Measurements from ENCODE around the gene ZNF555. TPM values are rescaled to one million over a fixed set of nuclear protein-coding genes. Genes with fewer than 3 reads are reported as not detected.

ZNF555 gene
- total and polyA plus RNA-seq, 4 donors = 9.1 to 15.6 (median 11.4) TPM

DNA sequence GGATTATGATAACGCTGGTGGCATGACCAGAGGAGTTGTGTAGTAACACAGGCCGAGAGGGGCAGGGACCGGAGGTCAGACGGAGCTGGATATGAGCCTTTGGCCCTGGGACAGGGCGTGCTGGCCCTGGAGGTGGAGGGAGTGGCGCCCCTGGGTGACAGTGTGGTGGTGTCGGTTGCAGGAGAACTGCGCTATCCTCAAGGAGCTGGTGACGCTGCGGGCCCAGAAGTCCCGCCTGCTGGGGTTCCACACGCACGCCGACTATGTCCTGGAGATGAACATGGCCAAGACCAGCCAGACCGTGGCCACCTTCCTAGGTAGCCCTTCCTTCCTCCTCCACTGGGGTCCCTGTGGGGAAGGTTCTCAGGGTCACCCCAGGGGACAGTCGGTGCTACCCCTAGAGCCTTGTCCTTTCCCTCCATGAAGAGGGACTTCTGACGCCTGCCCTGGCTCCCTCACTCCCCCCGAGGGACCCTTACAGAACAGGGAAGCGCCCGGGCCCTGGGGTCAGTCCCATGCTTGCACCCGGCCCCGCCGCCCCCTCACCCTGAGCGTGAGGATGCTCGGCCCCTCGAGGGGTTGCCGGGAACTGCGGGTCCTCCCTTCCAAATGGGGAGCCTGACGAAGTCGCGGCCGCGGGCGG is 34.4 kb upstream of the ZNF555 start:
- no peak for DNase-seq (ENCODE audit: low read depth in 4 of 6, low spot score in 6 of 6)
- Histone ChIP-seq H3K4me1 (ENCODE audit: control insufficient read depth, insufficient read depth, low read length) (no peaks in the 10 kb centered on the region), H3K27ac (ENCODE audit: low read depth, low read length) (no peak overlapping the region), H3K9me3 (ENCODE audit: control insufficient read depth, insufficient read depth, low read length) (no peaks in the 10 kb centered on the region), H3K27me3 (ENCODE audit: control insufficient read depth, insufficient read depth, low read length) (no peaks in the 10 kb centered on the region), H3K4me3 (ENCODE audit: low read depth, low read length) (no peak overlapping the region), H3K36me3 (ENCODE audit: control insufficient read depth, insufficient read depth, low read length) (peaks cover 100% of the 10 kb centered on the region)
- 97% methylated on average over 30 of the region's 34 CpGs for WGBS (ENCODE audit: insufficient coverage)

DNA sequence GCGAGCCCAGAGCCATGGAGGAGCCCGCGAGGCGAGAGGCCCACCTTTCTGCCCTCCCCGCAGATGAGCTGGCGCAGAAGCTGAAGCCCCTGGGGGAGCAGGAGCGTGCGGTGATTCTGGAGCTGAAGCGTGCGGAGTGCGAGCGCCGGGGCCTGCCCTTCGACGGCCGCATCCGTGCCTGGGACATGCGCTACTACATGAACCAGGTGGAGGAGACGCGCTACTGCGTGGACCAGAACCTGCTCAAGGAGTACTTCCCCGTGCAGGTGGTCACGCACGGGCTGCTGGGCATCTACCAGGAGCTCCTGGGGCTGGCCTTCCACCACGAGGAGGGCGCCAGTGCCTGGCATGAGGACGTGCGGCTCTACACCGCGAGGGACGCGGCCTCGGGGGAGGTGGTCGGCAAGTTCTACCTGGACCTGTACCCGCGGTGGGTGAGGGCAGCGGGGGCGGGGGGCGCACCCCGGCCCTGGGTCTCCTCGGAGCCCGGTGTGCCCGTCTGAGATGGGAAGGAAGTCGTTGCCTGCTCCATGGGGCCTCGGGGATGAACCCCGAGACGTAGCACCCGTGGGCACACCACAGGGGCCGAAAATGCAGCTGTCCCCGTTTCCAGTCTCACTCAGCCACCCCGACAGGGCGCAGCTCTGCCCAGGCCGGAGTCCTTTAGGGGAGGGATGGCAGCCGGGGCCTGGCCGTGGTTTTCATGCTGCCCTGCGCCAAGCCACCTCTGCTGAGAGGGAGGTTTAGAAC is 33.7 kb upstream of the ZNF555 start:
- Histone ChIP-seq H3K27me3 (ENCODE audit: control insufficient read depth, insufficient read depth, low read length) (no peaks in the 10 kb centered on the region), H3K9me3 (ENCODE audit: control insufficient read depth, insufficient read depth, low read length) (no peaks in the 10 kb centered on the region), H3K4me3 (ENCODE audit: low read depth, low read length) (no peak overlapping the region), H3K4me1 (ENCODE audit: control insufficient read depth, insufficient read depth, low read length) (no peaks in the 10 kb centered on the region), H3K27ac (ENCODE audit: low read depth, low read length) (no peak overlapping the region), H3K36me3 (ENCODE audit: control insufficient read depth, insufficient read depth, low read length) (peaks cover 100% of the 10 kb centered on the region)
- no peak for DNase-seq (ENCODE audit: low read depth in 4 of 6, low spot score in 6 of 6)
- WGBS (ENCODE audit: insufficient coverage) = 96% methylated on average over 56 of the region's 56 CpGs

DNA sequence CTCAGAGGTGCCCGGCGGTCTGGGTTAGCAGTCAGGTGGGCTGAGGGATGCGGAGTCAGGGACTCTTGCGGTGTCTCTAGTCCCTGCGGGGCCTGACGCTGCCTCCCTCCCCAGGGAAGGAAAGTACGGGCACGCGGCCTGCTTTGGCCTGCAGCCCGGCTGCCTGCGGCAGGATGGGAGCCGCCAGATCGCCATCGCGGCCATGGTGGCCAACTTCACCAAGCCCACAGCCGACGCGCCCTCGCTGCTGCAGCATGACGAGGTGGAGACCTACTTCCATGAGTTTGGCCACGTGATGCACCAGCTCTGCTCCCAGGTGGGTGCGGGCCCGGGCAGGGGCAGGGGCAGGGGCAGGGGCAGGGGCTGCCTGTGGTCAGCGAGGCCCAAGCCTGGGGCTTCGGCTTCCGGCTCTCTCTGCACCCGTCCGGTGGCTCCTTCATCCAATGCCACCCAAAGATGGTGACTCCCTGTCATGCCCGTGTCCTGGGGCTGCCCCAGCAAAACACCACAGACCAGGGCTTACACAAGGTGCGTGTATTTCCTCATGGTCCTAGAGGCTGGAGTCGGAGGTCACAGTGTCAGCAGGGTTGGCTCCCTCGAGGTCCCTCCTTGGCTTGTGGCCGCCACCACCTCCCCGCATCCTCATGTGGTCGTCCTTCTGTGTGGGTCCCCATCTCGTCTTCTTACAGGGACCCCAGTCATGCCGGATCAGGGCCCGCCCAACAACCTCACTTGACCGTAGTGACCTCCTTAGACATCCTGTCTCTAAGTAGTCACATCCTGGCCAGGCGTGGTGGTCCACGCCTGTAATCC is 32.9 kb upstream of the ZNF555 start:
- 95% methylated on average over 41 of the region's 41 CpGs for WGBS (ENCODE audit: insufficient coverage)
- no peaks in the 10 kb centered on the region for H3K9me3 ChIP-seq (ENCODE audit: control insufficient read depth, insufficient read depth, low read length)
- H3K4me3 ChIP-seq (ENCODE audit: low read depth, low read length) = no peak overlapping the region
- H3K36me3 ChIP-seq (ENCODE audit: control insufficient read depth, insufficient read depth, low read length) = peaks cover 100% of the 10 kb centered on the region
- no peaks in the 10 kb centered on the region for H3K27me3 ChIP-seq (ENCODE audit: control insufficient read depth, insufficient read depth, low read length)
- H3K27ac ChIP-seq (ENCODE audit: low read depth, low read length) = no peak overlapping the region
- no peak for DNase-seq (ENCODE audit: low read depth in 4 of 6, low spot score in 6 of 6)
- no peaks in the 10 kb centered on the region for H3K4me1 ChIP-seq (ENCODE audit: control insufficient read depth, insufficient read depth, low read length)

DNA sequence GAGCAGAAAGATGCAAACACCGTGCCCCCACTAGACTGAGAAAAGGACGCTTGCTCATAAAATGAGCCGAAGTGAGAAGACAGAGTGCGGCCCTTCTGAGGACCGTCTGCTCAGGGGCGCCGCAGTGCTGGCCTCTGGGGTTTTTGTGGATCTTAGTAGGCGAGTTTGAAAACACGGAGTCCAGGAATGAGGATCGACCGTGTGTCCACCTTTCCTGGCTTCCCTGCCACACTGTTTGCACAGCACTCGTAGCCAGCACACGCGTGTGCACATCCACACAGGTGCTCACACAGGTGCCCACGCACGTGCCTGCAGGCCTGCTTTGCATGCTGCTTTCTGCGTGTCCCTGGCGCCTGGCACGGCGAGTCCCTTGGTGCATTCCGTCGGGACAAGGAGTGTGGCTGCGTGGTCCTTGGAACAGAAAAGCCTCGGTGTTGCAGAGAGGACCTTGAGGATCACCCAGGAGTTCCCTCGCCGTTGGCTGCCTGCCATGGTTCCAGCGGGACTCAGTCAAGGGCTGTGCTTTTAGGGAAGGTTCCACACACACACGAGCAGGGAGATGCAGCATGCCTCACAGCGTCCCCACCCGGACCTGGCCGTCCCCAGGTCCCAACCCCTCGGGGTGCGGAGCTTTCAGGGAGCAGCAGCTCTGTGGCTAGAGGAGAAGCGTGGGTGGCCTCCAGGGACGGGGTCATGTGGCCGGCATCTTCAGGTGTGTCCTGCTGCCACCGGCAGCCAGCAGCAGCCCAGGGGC is 31.7 kb upstream of the ZNF555 start:
- Histone ChIP-seq H3K4me3 (ENCODE audit: low read depth, low read length) (no peak overlapping the region), H3K27me3 (ENCODE audit: control insufficient read depth, insufficient read depth, low read length) (no peaks in the 10 kb centered on the region), H3K27ac (ENCODE audit: low read depth, low read length) (no peak overlapping the region), H3K9me3 (ENCODE audit: control insufficient read depth, insufficient read depth, low read length) (no peaks in the 10 kb centered on the region), H3K36me3 (ENCODE audit: control insufficient read depth, insufficient read depth, low read length) (peaks cover 100% of the 10 kb centered on the region), H3K4me1 (ENCODE audit: control insufficient read depth, insufficient read depth, low read length) (no peaks in the 10 kb centered on the region)
- 89% methylated on average over 37 of the region's 37 CpGs for WGBS (ENCODE audit: insufficient coverage)
- no peak for DNase-seq (ENCODE audit: low read depth in 4 of 6, low spot score in 6 of 6)

DNA sequence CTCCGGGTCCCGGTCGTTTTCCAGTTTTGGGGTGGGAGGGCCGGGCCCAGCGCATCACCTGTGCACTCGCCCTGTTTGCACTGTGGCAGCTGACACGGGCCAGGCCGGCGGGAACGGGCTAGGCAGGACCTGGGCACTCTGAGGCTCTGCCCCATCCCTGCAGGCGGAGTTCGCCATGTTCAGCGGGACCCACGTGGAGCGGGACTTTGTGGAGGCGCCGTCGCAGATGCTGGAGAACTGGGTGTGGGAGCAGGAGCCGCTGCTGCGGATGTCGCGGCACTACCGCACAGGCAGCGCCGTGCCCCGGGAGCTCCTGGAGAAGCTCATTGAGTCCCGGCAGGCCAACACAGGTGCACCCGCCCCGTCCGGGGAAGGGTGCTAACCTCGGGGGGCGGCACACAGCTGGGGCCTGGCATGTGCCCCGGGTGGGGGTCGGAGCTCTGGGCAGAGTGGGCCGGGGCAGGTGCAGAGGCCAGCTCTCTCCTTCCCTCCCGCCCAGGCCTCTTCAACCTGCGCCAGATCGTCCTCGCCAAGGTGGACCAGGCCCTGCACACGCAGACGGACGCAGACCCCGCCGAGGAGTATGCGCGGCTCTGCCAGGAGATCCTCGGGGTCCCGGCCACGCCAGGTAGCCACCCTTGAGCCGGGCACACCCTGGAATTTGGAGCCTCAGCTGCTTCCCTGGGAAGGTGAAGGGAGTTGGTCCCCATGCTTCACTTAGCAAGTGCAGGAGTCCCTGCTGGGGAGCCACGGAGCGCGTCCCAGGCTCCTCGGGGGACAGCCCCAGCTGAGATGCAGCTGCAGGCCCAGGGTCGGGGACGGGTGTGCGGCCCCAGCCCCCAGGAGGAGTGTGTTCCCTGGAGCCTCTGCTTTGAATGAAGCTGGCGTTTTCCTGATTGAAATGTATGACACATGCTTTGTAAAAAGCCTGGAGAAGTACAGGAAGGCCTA is 30.9 kb upstream of the ZNF555 start:
- DNase-seq (ENCODE audit: low read depth in 4 of 6, low spot score in 6 of 6) = no peak
- WGBS (ENCODE audit: insufficient coverage) = 94% methylated on average over 55 of the region's 58 CpGs
- Histone ChIP-seq H3K4me3 (ENCODE audit: low read depth, low read length) (no peak overlapping the region), H3K27me3 (ENCODE audit: control insufficient read depth, insufficient read depth, low read length) (no peaks in the 10 kb centered on the region), H3K36me3 (ENCODE audit: control insufficient read depth, insufficient read depth, low read length) (peaks cover 100% of the 10 kb centered on the region), H3K4me1 (ENCODE audit: control insufficient read depth, insufficient read depth, low read length) (no peaks in the 10 kb centered on the region), H3K9me3 (ENCODE audit: control insufficient read depth, insufficient read depth, low read length) (no peaks in the 10 kb centered on the region), H3K27ac (ENCODE audit: low read depth, low read length) (no peak overlapping the region)

DNA sequence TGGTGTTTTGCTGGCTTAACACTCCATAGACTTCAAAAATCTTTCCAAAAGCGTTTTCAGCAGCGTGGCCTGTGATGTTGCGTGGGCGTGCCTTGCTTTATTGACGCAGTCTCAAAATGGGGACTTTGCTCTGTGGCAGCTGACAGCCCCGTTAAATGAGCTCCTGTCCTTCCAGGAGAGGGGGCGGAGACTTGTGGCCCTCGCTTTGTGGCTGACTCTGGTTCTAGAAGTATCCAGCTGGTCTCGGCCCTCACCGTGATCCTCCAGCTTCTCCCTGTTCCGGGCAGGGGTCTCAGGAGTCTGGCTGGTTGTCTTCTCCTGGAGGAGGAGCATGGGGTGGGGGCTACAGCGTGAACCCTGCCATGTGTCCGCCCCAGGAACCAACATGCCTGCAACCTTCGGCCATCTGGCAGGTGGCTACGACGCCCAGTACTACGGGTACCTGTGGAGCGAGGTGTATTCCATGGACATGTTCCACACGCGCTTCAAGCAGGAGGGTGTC is 30.0 kb upstream of the ZNF555 start:
- Histone ChIP-seq H3K4me3 (ENCODE audit: low read depth, low read length) (no peak overlapping the region), H3K27ac (ENCODE audit: low read depth, low read length) (no peak overlapping the region), H3K27me3 (ENCODE audit: control insufficient read depth, insufficient read depth, low read length) (no peaks in the 10 kb centered on the region), H3K9me3 (ENCODE audit: control insufficient read depth, insufficient read depth, low read length) (no peaks in the 10 kb centered on the region), H3K36me3 (ENCODE audit: control insufficient read depth, insufficient read depth, low read length) (peaks cover 100% of the 10 kb centered on the region), H3K4me1 (ENCODE audit: control insufficient read depth, insufficient read depth, low read length) (no peaks in the 10 kb centered on the region)
- no peak for DNase-seq (ENCODE audit: low read depth in 4 of 6, low spot score in 6 of 6)
- 95% methylated on average over 20 of the region's 20 CpGs for WGBS (ENCODE audit: insufficient coverage)

DNA sequence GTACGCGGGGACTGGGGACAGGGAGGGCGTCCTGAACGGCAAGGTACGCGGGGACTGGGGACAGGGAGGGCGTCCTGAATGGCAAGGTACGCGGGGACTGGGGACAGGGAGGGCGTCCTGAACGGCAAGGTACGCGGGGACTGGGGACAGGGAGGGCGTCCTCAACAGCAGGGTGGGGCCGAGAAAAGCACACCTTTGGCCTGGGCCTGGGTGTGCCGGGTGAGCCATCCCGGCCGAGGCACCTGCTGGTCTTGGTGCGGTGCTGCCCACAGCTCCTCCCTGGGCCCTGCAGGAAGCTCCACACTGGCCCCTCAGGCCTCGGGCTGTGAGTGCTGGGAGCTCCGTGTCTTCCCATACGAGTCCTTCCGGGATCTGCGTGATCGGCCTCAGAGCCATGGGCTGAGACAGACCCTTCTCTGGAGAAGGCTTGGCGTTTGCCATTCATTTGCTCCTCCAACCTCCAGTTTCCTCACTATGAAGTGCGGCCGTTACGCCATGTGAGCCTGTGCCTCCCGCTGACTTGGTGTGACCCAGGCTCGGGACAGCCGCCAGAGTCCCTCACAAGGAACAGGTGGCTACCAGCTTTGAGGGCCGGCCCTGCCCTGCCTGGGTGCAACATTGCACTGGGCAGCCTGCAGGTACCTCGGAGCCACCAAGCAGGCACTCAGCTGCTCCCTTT is 29.4 kb upstream of the ZNF555 start:
- WGBS (ENCODE audit: insufficient coverage) = 92% methylated on average over 34 of the region's 34 CpGs
- H3K9me3 ChIP-seq (ENCODE audit: control insufficient read depth, insufficient read depth, low read length) = no peaks in the 10 kb centered on the region
- DNase-seq (ENCODE audit: low read depth in 4 of 6, low spot score in 6 of 6) = no peak
- no peak overlapping the region for H3K27ac ChIP-seq (ENCODE audit: low read depth, low read length)
- H3K36me3 ChIP-seq (ENCODE audit: control insufficient read depth, insufficient read depth, low read length) = peaks cover 95% of the 10 kb centered on the region
- no peaks in the 10 kb centered on the region for H3K27me3 ChIP-seq (ENCODE audit: control insufficient read depth, insufficient read depth, low read length)
- no peak overlapping the region for H3K4me3 ChIP-seq (ENCODE audit: low read depth, low read length)
- no peaks in the 10 kb centered on the region for H3K4me1 ChIP-seq (ENCODE audit: control insufficient read depth, insufficient read depth, low read length)

DNA sequence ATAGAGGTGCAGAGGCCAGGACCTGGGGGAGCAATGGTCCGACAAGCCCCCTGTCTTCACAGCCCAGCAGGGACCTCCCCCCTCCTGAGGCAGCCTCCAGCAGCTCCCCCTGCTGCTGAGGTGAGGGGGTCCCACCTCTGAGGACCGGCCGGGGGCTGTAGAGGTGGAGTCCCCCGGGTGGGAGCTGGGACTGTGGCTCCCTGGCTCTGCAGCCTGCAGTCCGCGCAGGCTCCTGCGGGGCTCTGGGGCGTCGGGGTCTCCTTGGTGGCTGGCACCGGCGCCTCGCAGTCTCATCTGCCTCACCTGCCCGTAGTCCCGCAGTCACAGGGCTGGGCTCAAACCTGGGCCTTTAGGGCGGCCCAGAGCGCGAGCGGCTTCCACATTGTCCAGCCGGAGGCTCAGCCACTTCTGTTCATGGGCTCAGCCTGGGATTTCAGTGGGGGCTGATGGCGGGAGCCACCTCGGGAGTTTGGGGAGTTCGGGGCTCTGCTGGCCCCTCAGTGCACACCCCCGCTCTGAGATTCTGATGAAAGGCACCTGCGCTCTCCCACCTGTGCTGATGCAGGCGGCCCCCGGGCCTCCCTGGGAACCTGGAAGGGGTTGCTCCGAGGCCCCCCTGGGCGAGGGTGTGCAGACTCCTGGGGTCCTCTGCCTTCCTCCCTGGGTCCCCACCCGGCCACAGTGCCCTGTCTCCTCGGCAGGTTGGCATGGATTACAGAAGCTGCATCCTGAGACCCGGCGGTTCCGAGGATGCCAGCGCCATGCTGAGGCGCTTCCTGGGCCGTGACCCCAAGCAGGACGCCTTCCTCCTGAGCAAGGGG is 28.7 kb upstream of the ZNF555 start:
- no peaks in the 10 kb centered on the region for H3K9me3 ChIP-seq (ENCODE audit: control insufficient read depth, insufficient read depth, low read length)
- peaks cover 88% of the 10 kb centered on the region for H3K36me3 ChIP-seq (ENCODE audit: control insufficient read depth, insufficient read depth, low read length)
- no peak overlapping the region for H3K4me3 ChIP-seq (ENCODE audit: low read depth, low read length)
- H3K27ac ChIP-seq (ENCODE audit: low read depth, low read length) = no peak overlapping the region
- no peaks in the 10 kb centered on the region for H3K4me1 ChIP-seq (ENCODE audit: control insufficient read depth, insufficient read depth, low read length)
- no peaks in the 10 kb centered on the region for H3K27me3 ChIP-seq (ENCODE audit: control insufficient read depth, insufficient read depth, low read length)
- 93% methylated on average over 36 of the region's 37 CpGs for WGBS (ENCODE audit: insufficient coverage)
- DNase-seq (ENCODE audit: low read depth in 4 of 6, low spot score in 6 of 6) = no peak

Data from spinal cord (tissue), 10 donors.